Tibial nerve (tissue), 4 donors: ENCODE results near the gene OGFRL1.
"Not testable (repeated sequence)": the region's sequence is repeated elsewhere in the genome, so short reads cannot be mapped to it uniquely, and the experiment has no call there.

Source experiments
- CTCF ChIP-seq, 5 experiments: fragments of 200-600 bp in 3 of 5; fragments of 450-650 bp in 2 of 5; sonication (generic) in 3 of 5; IDR thresholded peaks; one replicate each; pipeline ENCODE4 v1.5.1; 2016 to 2019; ENCODE audit warnings: antibody characterized with exemption in 5 of 5, mild to moderate bottlenecking in 3 of 5, moderate library complexity in 2 of 5
- EP300 ChIP-seq, 2 donors: sonication (generic); formaldehyde crosslinking; IDR thresholded peaks; one replicate each; pipeline ENCODE4 v1.6.1; 2017; ENCODE audit warnings: antibody characterized with exemption in 2 of 2, mild to moderate bottlenecking in 1 of 2
- POLR2A ChIP-seq, 2 donors: fragments of 450-650 bp; IDR thresholded peaks; one replicate each; pipeline ENCODE4 v1.6.1; 2017; ENCODE audit warnings: antibody characterized with exemption in 2 of 2, mild to moderate bottlenecking in 2 of 2, moderate library complexity in 2 of 2

GRCh38 chr6:71266392-71266791 lies 22.2 kb upstream of the OGFRL1 start:
- TF ChIP-seq EP300, CTCF, POLR2A (IDR thresholded peaks at IDR 0.05): not testable (repeated sequence)
